K562 (cell line): ENCODE results near the gene EFNA5.

Source experiments
- CBX8 ChIP-seq: fragments of 200-600 bp; sonication (generic); IDR thresholded peaks from 2 replicates; pipeline ENCODE4 v1.6.1; 2012; ENCODE audit warnings: borderline replicate concordance, mixed run types, low read depth, mild to moderate bottlenecking, moderate library complexity, mixed read lengths, low read length, control low read depth, inconsistent platforms; ENCODE audit not compliant: poor library complexity, severe bottlenecking; ENCODE audit errors: extremely low read depth
- FOS ChIP-seq: IDR thresholded peaks from 3 replicates; pipeline ENCODE4 v1.6.1; 2011; ENCODE audit not compliant: insufficient read length; ENCODE audit errors: extremely low read depth
- KAT7 ChIP-seq: sonication (generic); formaldehyde crosslinking; IDR thresholded peaks from 2 replicates; pipeline ENCODE4 v1.8.0; 2022; ENCODE audit warnings: missing genetic modification reagents, mild to moderate bottlenecking, borderline replicate concordance
- ZNF282 ChIP-seq: sonication (generic); formaldehyde crosslinking; IDR thresholded peaks from 2 replicates; pipeline ENCODE4 v1.8.1; 2023; ENCODE audit warnings: missing genetic modification reagents

DNA sequence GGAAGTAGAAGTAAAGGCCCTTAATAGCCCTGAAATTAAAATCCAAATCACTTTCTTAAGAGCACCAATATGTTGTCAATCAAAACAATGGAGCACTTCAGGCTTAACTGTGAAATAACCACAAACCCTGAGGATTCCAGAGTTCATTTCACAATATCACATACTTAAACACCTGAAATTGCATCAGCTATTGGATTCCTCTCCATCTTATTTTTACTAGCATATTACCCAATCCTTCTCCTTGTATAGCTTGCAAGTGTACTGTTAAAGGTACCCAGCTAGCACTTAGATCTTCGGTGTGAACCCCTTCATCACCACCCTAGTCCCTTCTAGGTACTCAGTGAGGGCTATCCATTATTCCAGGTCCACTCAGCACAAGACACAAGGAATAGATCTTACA, 287.3 kb downstream of the EFNA5 start:
- TF ChIP-seq CBX8 = no peak
- TF ChIP-seq FOS = no peak
- no peak for TF ChIP-seq ZNF282 (CRISPR knock-in tag)
- no peak for TF ChIP-seq KAT7 (CRISPR knock-in tag)
